Activated CD8-positive, alpha-beta T cell treated with anti-CD3 and anti-CD28 coated beads for 36 hours (primary cell): ENCODE measurements around the gene EPHA10. TPM values are rescaled to one million over a fixed set of nuclear protein-coding genes. Genes with fewer than 3 reads are reported as not detected.

Source experiments
- ATAC-seq: fragments of 200-7000 bp; cut with Tn5 transposase; one replicate; pipeline ENCODE4 v1.10.0; 2021; ENCODE audit warnings: mild to moderate bottlenecking, moderate library complexity
- CTCF ChIA-PET: fragments of 350-600 bp; sonication (Branson Sonifier 250); formaldehyde crosslinking; loops from one replicate; lab custom pipeline; 2021; ENCODE audit warnings: antibody characterized with exemption; lab: Charles Lee
- POLR2A ChIA-PET: fragments of 350-600 bp; sonication (Branson Sonifier 250); formaldehyde crosslinking; loops from one replicate; lab custom pipeline; 2021; ENCODE audit warnings: antibody characterized with exemption; lab: Charles Lee
- DNase-seq: peaks from one replicate; pipeline ENCODE4 v3.0.0-alpha.2; 2020
- H3K27ac Mint-ChIP-seq: one replicate; pipeline ENCODE4 v1.8.0; 2021; ENCODE audit warnings: mild to moderate bottlenecking, mixed read lengths
- H3K27me3 Mint-ChIP-seq: one replicate; pipeline ENCODE4 v1.8.0; 2021; ENCODE audit warnings: mixed read lengths
- H3K36me3 Mint-ChIP-seq: one replicate; pipeline ENCODE4 v1.8.0; 2021; ENCODE audit warnings: low read depth, mixed read lengths
- H3K4me1 Mint-ChIP-seq: one replicate; pipeline ENCODE4 v1.8.0; 2021; ENCODE audit warnings: low read depth, mixed read lengths
- H3K4me3 Mint-ChIP-seq: one replicate; pipeline ENCODE4 v1.8.0; 2021; ENCODE audit warnings: mild to moderate bottlenecking, moderate library complexity, mixed read lengths
- H3K9me3 Mint-ChIP-seq: one replicate; pipeline ENCODE4 v1.8.0; 2021; ENCODE audit warnings: mixed read lengths
- CTCF ChIP-seq: fragments of 200-600 bp; IDR thresholded peaks from one replicate; pipeline ENCODE4 v1.8.0; 2022; ENCODE audit warnings: antibody characterized with exemption, mild to moderate bottlenecking
- intact Hi-C: fragments of 100-400 bp; cut with micrococcal nuclease; formaldehyde crosslinking; loops from one replicate; pipeline ENCODE4 v1.10.0; 2022
- total RNA-seq, 2 experiments: library from RNA; stranded (reverse); gene quantifications; one replicate each; pipeline ENCODE4 v1.2.3, GENCODE V29; 2021

The EPHA10 gene
- total RNA-seq, 2 experiments from 2014 or later, result not detected

GRCh38 chr1:37722181-37723071 is 42.5 kb downstream of the EPHA10 start:
- DNase-seq, result no peak
- Mint-ChIP-seq H3K27me3 (peaks cover 4% of the 10 kb centered on the region), H3K4me3 (no peak overlapping the region), H3K36me3 (no peaks in the 10 kb centered on the region), H3K27ac (no peak overlapping the region), H3K4me1 (no peaks in the 10 kb centered on the region), H3K9me3 (no peaks in the 10 kb centered on the region)
- intact Hi-C loops, result no loop called here
- no peak for ATAC-seq
- ChIA-PET POLR2A (interaction anchor here (1.5 kb wide), 1 partner anchor 11 kb away, joined by 3 read pairs; no protein-coding TSS in a partner anchor), CTCF (no interaction called here)
- TF ChIP-seq CTCF, result no peak

- no peaks in the 10 kb centered on the region for H3K9me3 Mint-ChIP-seq
- ATAC-seq, result no peak
- H3K4me1 Mint-ChIP-seq, result no peaks in the 10 kb centered on the region
- H3K36me3 Mint-ChIP-seq, result no peaks in the 10 kb centered on the region
- intact Hi-C loops, result no loop called here
- no peak overlapping the region for H3K4me3 Mint-ChIP-seq
- no peak overlapping the region for H3K27ac Mint-ChIP-seq
- ChIA-PET POLR2A (interaction anchor here (1.5 kb wide), 1 partner anchor 10 kb away, joined by 3 read pairs; no protein-coding TSS in a partner anchor), CTCF (no interaction called here)
- peaks cover 3% of the 10 kb centered on the region for H3K27me3 Mint-ChIP-seq
- no peak for DNase-seq
- TF ChIP-seq CTCF, result no peak
These were observed 43.4 kb downstream of the EPHA10 start for GRCh38 chr1:37721565-37721964.

- Mint-ChIP-seq H3K27me3 (no peaks in the 10 kb centered on the region), H3K4me3 (no peak overlapping the region), H3K27ac (no peak overlapping the region), H3K9me3 (no peaks in the 10 kb centered on the region), H3K4me1 (no peaks in the 10 kb centered on the region), H3K36me3 (no peaks in the 10 kb centered on the region)
- no peak for TF ChIP-seq CTCF
- intact Hi-C loops, result no loop called here
- ATAC-seq (no peak), DNase-seq (no peak)
- ChIA-PET POLR2A (no interaction called here), CTCF (interaction anchor here (1.0 kb wide), 1 partner anchor 9 kb away, joined by 3 read pairs; no protein-coding TSS in a partner anchor)
These were observed 44.4 kb downstream of the EPHA10 start for GRCh38 chr1:37720231-37721130.

GRCh38 chr1:37719572-37720195 is 45.2 kb downstream of the EPHA10 start:
- no peak for ATAC-seq
- intact Hi-C loops, result no loop called here
- no peaks in the 10 kb centered on the region for H3K4me1 Mint-ChIP-seq

More at GRCh38 chr1:37719572-37720195, 45.2 kb downstream of the EPHA10 start:
- POLR2A ChIA-PET, result no interaction called here
- Mint-ChIP-seq H3K27me3 (no peaks in the 10 kb centered on the region), H3K4me3 (no peak overlapping the region), H3K27ac (no peak overlapping the region), H3K36me3 (no peaks in the 10 kb centered on the region), H3K9me3 (no peaks in the 10 kb centered on the region)
- CTCF ChIA-PET, result interaction anchor here (1.0 kb wide), 1 partner anchor 10 kb away, joined by 3 read pairs; no protein-coding TSS in a partner anchor
- DNase-seq, result no peak
- TF ChIP-seq CTCF, result no peak
